GM19452 (cell line): ENCODE measurements around the gene VDAC2.
A peak's percentile ranks its signal among the peaks of the same experiment; 100 is the strongest.
"Not testable (repeated sequence)": the region's sequence is repeated elsewhere in the genome, so short reads cannot be mapped to it uniquely, and the experiment has no call there.

Experiments used
- ATAC-seq: cut with Tn5 transposase; IDR thresholded peaks from one replicate; pipeline ENCODE4 v1.9.1; 2021; ENCODE audit not compliant: unreplicated experiment

Gene VDAC2

GRCh38 chr10:75197906-75198305, 12.7 kb upstream of the VDAC2 start:
- ATAC-seq, result no peak

- ATAC-seq, result not testable (repeated sequence)
These were observed 10.6 kb upstream of the VDAC2 start for GRCh38 chr10:75199949-75200348.

- ATAC-seq, result no peak
These were observed 8.7 kb upstream of the VDAC2 start for GRCh38 chr10:75201793-75202307.

- ATAC-seq, result no peak
These were observed 8.1 kb upstream of the VDAC2 start for GRCh38 chr10:75202321-75203045.

- ATAC-seq, result not testable (repeated sequence)
These were observed 7.5 kb upstream of the VDAC2 start for GRCh38 chr10:75203046-75203620.

GRCh38 chr10:75203724-75204123, 6.9 kb upstream of the VDAC2 start:
- no peak for ATAC-seq

GRCh38 chr10:75205908-75206307, 4.7 kb upstream of the VDAC2 start:
- no peak for ATAC-seq

- ATAC-seq, result not testable (repeated sequence)
These were observed 4.0 kb upstream of the VDAC2 start for GRCh38 chr10:75206638-75207037.

GRCh38 chr10:75207079-75207856, 3.3 kb upstream of the VDAC2 start:
- no peak for ATAC-seq

- no peak for ATAC-seq
These were observed 2.8 kb upstream of the VDAC2 start for GRCh38 chr10:75207857-75208144.

GRCh38 chr10:75208181-75208580, 2.4 kb upstream of the VDAC2 start:
- no peak for ATAC-seq

GRCh38 chr10:75209086-75209920, 1.3 kb upstream of the VDAC2 start:
- no peak for ATAC-seq

GRCh38 chr10:75209921-75210281, 695 bp upstream of the VDAC2 start:
- peak; percentile 50 for ATAC-seq

GRCh38 chr10:75211007-75211691, 553 bp downstream of the VDAC2 start:
- ATAC-seq, result no peak

- ATAC-seq, result no peak
These were observed 1.7 kb downstream of the VDAC2 start for GRCh38 chr10:75212343-75212742.

GRCh38 chr10:75220274-75220673, 9.7 kb downstream of the VDAC2 start:
- ATAC-seq, result no peak

- not testable (repeated sequence) for ATAC-seq
These were observed 10.9 kb downstream of the VDAC2 start for GRCh38 chr10:75221492-75221891.

GRCh38 chr10:75223507-75223906, 12.9 kb downstream of the VDAC2 start:
- no peak for ATAC-seq

GRCh38 chr10:75226095-75226494, 15.5 kb downstream of the VDAC2 start:
- ATAC-seq, result no peak

GRCh38 chr10:75226656-75227055, 16.1 kb downstream of the VDAC2 start:
- no peak for ATAC-seq

GRCh38 chr10:75228278-75228677, 17.7 kb downstream of the VDAC2 start:
- no peak for ATAC-seq
